ENCODE results near the gene NCKAP5L. TPM values are rescaled to one million over a fixed set of nuclear protein-coding genes. Genes with fewer than 3 reads are reported as not detected.
A peak's percentile ranks its signal among the peaks of the same experiment; 100 is the strongest.

Gene NCKAP5L
- total and polyA plus RNA-seq, 2 of the 8 experiments (the other 6 are each of a cell fraction or from before 2014, with no cell fraction given): 9.4 to 27.9 TPM

GRCh38 chr12:49827401-49828099 is 663 bp downstream of the NCKAP5L start (continued):
- 0 out of 2 replicates have a peak, but pooled peaks have one; percentile 11 for TF ChIP-seq EGR1 (IDR thresholded peaks at IDR 0.05; ENCODE audit: borderline replicate concordance, low read depth, low read length)
- no peak for TF ChIP-seq POU5F1 (IDR thresholded peaks at IDR 0.05; ENCODE audit: low read depth, low read length)
- peak; percentile 88 for TF ChIP-seq ASH2L (IDR thresholded peaks at IDR 0.05; ENCODE audit: low read length)
- TF ChIP-seq SAP30 (IDR thresholded peaks at IDR 0.05; ENCODE audit: insufficient read depth, insufficient replicate concordance, low read length): peak; percentile 27
- TF ChIP-seq RAD21 (IDR thresholded peaks at IDR 0.05 in 1 of 2, conservative IDR thresholded peaks at IDR 0.05 in 1 of 2; ENCODE audit: low read depth in 2 of 2, low read length in 2 of 2): peak in 1 of 2 experiments; percentile 4; a peak in 1 of 4 replicates
- TF ChIP-seq RNF2 (IDR thresholded peaks at IDR 0.05; ENCODE audit: borderline replicate concordance, low read depth, low read length, missing control alignments, poor library complexity, severe bottlenecking): no peak
- peak; percentile 49; the same call in 1 of the 2 replicates for TF ChIP-seq YY1 (IDR thresholded peaks at IDR 0.05; ENCODE audit: low read depth, low read length)
- TF ChIP-seq BACH1 (IDR thresholded peaks at IDR 0.05; ENCODE audit: low read length): no peak

Data from H1 (cell line).